ENCODE measurements around the gene SLC25A22. TPM values are rescaled to one million over a fixed set of nuclear protein-coding genes. Genes with fewer than 3 reads are reported as not detected.

Gene SLC25A22
- total and polyA plus RNA-seq, 9 of the 15 experiments (the other 6 are each of a cell fraction or from before 2014, with no cell fraction given), result 0.41 to 55.4 (median 11.4) TPM

GRCh38 chr11:843818-844692 lies 46.0 kb upstream of the SLC25A22 start (continued):
- no peak for TF ChIP-seq RBM34 (IDR thresholded peaks at IDR 0.05; ENCODE audit: borderline replicate concordance, insufficient read depth, low read length)
- no peak for TF ChIP-seq RCOR1 (IDR thresholded peaks at IDR 0.05; ENCODE audit: borderline replicate concordance in 1 of 2, low read depth in 2 of 2, low read length in 2 of 2)
- no peak for TF ChIP-seq CREB1 (IDR thresholded peaks at IDR 0.05)
- TF ChIP-seq CREB1 (CRISPR knock-in tag; IDR thresholded peaks at IDR 0.05), result no peak; the same call in 1 of the 2 replicates
- no peak for TF ChIP-seq TAF1 (IDR thresholded peaks at IDR 0.05; ENCODE audit: control insufficient read depth, extremely low read depth, insufficient read depth, low read length, severe bottlenecking)
- no peak for TF ChIP-seq ZNF175 (CRISPR knock-in tag; IDR thresholded peaks at IDR 0.05; ENCODE audit: low read depth)
- peak; percentile 29; the same call in 1 of the 2 replicates for TF ChIP-seq CREM (IDR thresholded peaks at IDR 0.05; ENCODE audit: low read depth)
- TF ChIP-seq CHD7 (IDR thresholded peaks at IDR 0.05; ENCODE audit: low read depth, low read length), result no peak
- TF ChIP-seq HSF4 (CRISPR knock-in tag; IDR thresholded peaks at IDR 0.05; ENCODE audit: borderline replicate concordance), result no peak
- no peak for TF ChIP-seq ATF7 (IDR thresholded peaks at IDR 0.05)
- no peak for TF ChIP-seq SRSF7 (optimal IDR thresholded peaks at IDR 0.05; ENCODE audit: low read depth, low read length)
- TF ChIP-seq EP300 (IDR thresholded peaks at IDR 0.05; ENCODE audit: low read length), result no peak
- no peak for TF ChIP-seq ZNF384 (IDR thresholded peaks at IDR 0.05; ENCODE audit: low read depth, low read length)
- TF ChIP-seq RNF2 (IDR thresholded peaks at IDR 0.05), result no peak
- no peak for TF ChIP-seq DPF2 (IDR thresholded peaks at IDR 0.05)
- TF ChIP-seq ZNF197 (CRISPR knock-in tag; IDR thresholded peaks at IDR 0.05; ENCODE audit: low read depth), result no peak
- no peak for TF ChIP-seq HOXB6 (CRISPR knock-in tag; IDR thresholded peaks at IDR 0.05; ENCODE audit: borderline replicate concordance)
- no peak for TF ChIP-seq MTA3 (IDR thresholded peaks at IDR 0.05; ENCODE audit: borderline replicate concordance)

All from K562 (cell line).